Pancreas (tissue), 10 donors: ENCODE data around the gene SLC16A10. TPM values are rescaled to one million over a fixed set of nuclear protein-coding genes. Genes with fewer than 3 reads are reported as not detected.

Source experiments
- ATAC-seq, 4 donors: fragments of 200-7000 bp; cut with Tn5 transposase; one replicate each; pipeline versions ENCODE4 v1.8.0 to v1.9.1; 2020; ENCODE audit warnings: mild to moderate bottlenecking in 4 of 4, moderate library complexity in 4 of 4
- DNase-seq, 6 donors: peaks; one replicate each; pipeline ENCODE4 v3.0.0-alpha.2; 2020
- FAIRE-seq: peaks from 2 replicates; lab custom pipeline; 2012; peaks lifted over from hg19 to GRCh38; lab: Jason Lieb, UNC
- H3K27ac ChIP-seq, 4 donors: fragments of 200-600 bp; sonication (generic); 1 replicate in 3 of 4; 2 replicates in 1 of 4; pipeline versions ENCODE4 v1.5.0 to v1.8.0; 2020
- H3K27me3 ChIP-seq, 4 donors: fragments of 200-600 bp; one replicate each; pipeline ENCODE4 v1.8.0; 2021
- H3K36me3 ChIP-seq, 3 donors: fragments of 200-600 bp; sonication (generic) in 1 of 3; one replicate each; pipeline versions ENCODE4 v1.5.0 to v1.8.0; 2020 to 2021
- H3K4me1 ChIP-seq, 3 donors: fragments of 200-600 bp; one replicate each; pipeline ENCODE4 v1.8.0; 2021
- H3K4me3 ChIP-seq, 4 donors: fragments of 200-600 bp; sonication (generic) in 2 of 4; one replicate each; pipeline versions ENCODE4 v1.5.0 to v1.8.0; 2020 to 2021
- H3K9me3 ChIP-seq, 4 donors: fragments of 200-600 bp; one replicate each; pipeline ENCODE4 v1.8.0; 2021
- CTCF ChIP-seq, 4 donors: fragments of 200-600 bp; sonication (generic) in 3 of 4; IDR thresholded peaks; one replicate each; pipeline versions ENCODE4 v1.5.0 to v1.8.0; 2021; ENCODE audit warnings: antibody characterized with exemption in 4 of 4
- WGBS, 2 donors: extraction: QIAGEN DNeasy Blood & Tissue Kit; methylation state at CpG; one replicate each; pipeline ENCODE4 v1.1.7; 2013; 5-methylcytosine and 5-hydroxymethylcytosine counted together
- intact Hi-C, 3 donors: fragments of 100-400 bp; cut with DNase I; formaldehyde crosslinking; loops; one replicate each; pipeline versions ENCODE4 v1.11.1 to v1.14.2; 2022
- polyA plus RNA-seq, 2 donors: library from polyadenylated mRNA; stranded (reverse); fragments of 200-250 nt; gene quantifications; one replicate each; pipeline ENCODE4 v1.2.3, GENCODE V29; 2013
- total RNA-seq, 6 donors: library from RNA; stranded (reverse); fragmentation: NEBNext Ultra II Directional in 4 of 6; extraction: Animal tissue kit (Norgen Biotek cat#: 25700) in 4 of 6; gene quantifications; one replicate each; pipeline versions ENCODE4 v1.2.1 to v1.2.4, GENCODE V29; 2021 to 2023
- donor health status: healthy with polysubstance abuse.
- donor health status: DM: no; HTN: no; CAD: no; lungs with moderate emphysema.
- donor health status: DM: no; HTN: no; CAD: no.
- donor health status: control.
- donor health status: control.
- donor health status: Bipolar disorder and iron deficiency.
- donor health status: DM: yes; HTN: yes; CAD: no.
- donor health status: DM: no; HTN: no; CAD: no.
- donor health status: DM: no; HTN: no; CAD: no.
- donor health status: DM: yes; HTN: yes; CAD: no.

The SLC16A10 gene
- total and polyA plus RNA-seq, 8 donors: 5.1 to 48.8 (median 30.0) TPM

GRCh38 chr6:111204305-111204704, 117.0 kb downstream of the SLC16A10 start:
- Histone ChIP-seq H3K4me3 (no peak overlapping the region), H3K27me3 (no peaks in the 10 kb centered on the region), H3K27ac (no peak overlapping the region), H3K4me1 (peaks cover 0 to 16% (median 10%) of the 10 kb centered on the region in 3 donors), H3K36me3 (no peaks in the 10 kb centered on the region), H3K9me3 (no peaks in the 10 kb centered on the region)
- DNase-seq (no peak), ATAC-seq (no peak), FAIRE-seq (no peak)
- 55 to 63% methylated on average over 2 of the region's 2 CpGs for WGBS, 2 donors
- no peak for TF ChIP-seq CTCF (IDR thresholded peaks at IDR 0.05)
- intact Hi-C loops: loop anchor here in 1 of 3 donors (10.0 kb wide), 1 partner anchor 150 kb away; no protein-coding TSS in a partner anchor

GRCh38 chr6:111204881-111205280, 117.6 kb downstream of the SLC16A10 start:
- Histone ChIP-seq H3K4me1 (peaks cover 0 to 11% (median 6%) of the 10 kb centered on the region in 3 donors), H3K36me3 (no peaks in the 10 kb centered on the region), H3K27ac (no peak overlapping the region), H3K27me3 (no peaks in the 10 kb centered on the region), H3K4me3 (no peak overlapping the region), H3K9me3 (no peaks in the 10 kb centered on the region)
- ATAC-seq: no peak
- WGBS, 2 donors: 81 to 91% methylated on average over 2 of the region's 2 CpGs
- no peak for FAIRE-seq
- intact Hi-C loops: loop anchor here in 2 of 3 donors (5.0 to 10.0 kb wide), 2 partner anchors 148 to 150 kb away; no protein-coding TSS in a partner anchor
- TF ChIP-seq CTCF (IDR thresholded peaks at IDR 0.05): no peak
- DNase-seq: no peak

- 42 to 50% methylated on average over 3 of the region's 3 CpGs for WGBS, 2 donors
- ATAC-seq (no peak), DNase-seq (no peak), FAIRE-seq (no peak)
- no peak overlapping the region for H3K4me3 ChIP-seq
- H3K27ac ChIP-seq: no peak overlapping the region
- TF ChIP-seq CTCF (IDR thresholded peaks at IDR 0.05): no peak
- H3K27me3 ChIP-seq: no peaks in the 10 kb centered on the region
- no peaks in the 10 kb centered on the region for H3K9me3 ChIP-seq
- H3K4me1 ChIP-seq: peaks cover 0 to 5% (median under 1%) of the 10 kb centered on the region in 3 donors
- intact Hi-C loops: loop anchor here in 2 of 3 donors (5.0 to 10.0 kb wide), 2 partner anchors 148 to 151 kb away; no protein-coding TSS in a partner anchor
- no peaks in the 10 kb centered on the region for H3K36me3 ChIP-seq
Measured at GRCh38 chr6:111205502-111205901, 118.2 kb downstream of the SLC16A10 start.

GRCh38 chr6:111207141-111207858, 120.0 kb downstream of the SLC16A10 start:
- DNase-seq: no peak
- Histone ChIP-seq H3K27ac (no peak overlapping the region), H3K4me3 (no peak overlapping the region), H3K9me3 (no peaks in the 10 kb centered on the region), H3K36me3 (no peaks in the 10 kb centered on the region), H3K4me1 (peaks cover 0 to 4% (median 0%) of the 10 kb centered on the region in 3 donors), H3K27me3 (no peaks in the 10 kb centered on the region)
- 53 to 54% methylated on average over 4 of the region's 4 CpGs for WGBS, 2 donors
- peak in 2 of 4 donors; percentile 11 to 16 for ATAC-seq
- intact Hi-C loops: loop anchor here in 2 of 3 donors (5.0 to 10.0 kb wide), 2 partner anchors 150 to 152 kb away; no protein-coding TSS in a partner anchor
- FAIRE-seq: no peak
- no peak for TF ChIP-seq CTCF (IDR thresholded peaks at IDR 0.05)

GRCh38 chr6:111208933-111209332, 121.6 kb downstream of the SLC16A10 start:
- Histone ChIP-seq H3K4me1 (peaks cover 0 to 4% (median 0%) of the 10 kb centered on the region in 3 donors), H3K4me3 (no peak overlapping the region), H3K9me3 (no peaks in the 10 kb centered on the region), H3K27me3 (no peaks in the 10 kb centered on the region), H3K36me3 (no peaks in the 10 kb centered on the region), H3K27ac (no peak overlapping the region)
- no peak for FAIRE-seq
- ATAC-seq: no peak
- intact Hi-C loops: loop anchor here in 2 of 3 donors (5.0 to 10.0 kb wide), 2 partner anchors 152 to 154 kb away; no protein-coding TSS in a partner anchor
- 76 to 83% methylated on average over 2 of the region's 2 CpGs for WGBS, 2 donors
- DNase-seq: no peak
- TF ChIP-seq CTCF (IDR thresholded peaks at IDR 0.05): no peak
